Mucosa of descending colon (tissue), 3 donors: ENCODE measurements around the gene TMEM51. TPM values are rescaled to one million over a fixed set of nuclear protein-coding genes. Genes with fewer than 3 reads are reported as not detected.

Source experiments
- ATAC-seq: fragments of 200-7000 bp; cut with Tn5 transposase; one replicate; pipeline ENCODE4 v1.9.1; 2020; ENCODE audit warnings: mild to moderate bottlenecking, moderate library complexity
- DNase-seq, 3 donors: peaks; one replicate each; pipeline ENCODE4 v3.0.0-alpha.2; 2020
- H3K36me3 ChIP-seq: fragments of 200-600 bp; one replicate; pipeline ENCODE4 v1.8.0; 2021; ENCODE audit warnings: low read depth, mild to moderate bottlenecking
- H3K4me1 ChIP-seq: fragments of 200-600 bp; one replicate; pipeline ENCODE4 v1.8.0; 2021; ENCODE audit warnings: low read depth, mild to moderate bottlenecking
- H3K4me3 ChIP-seq: fragments of 200-600 bp; one replicate; pipeline ENCODE4 v1.8.0; 2021; ENCODE audit warnings: mild to moderate bottlenecking
- H3K9me3 ChIP-seq: fragments of 200-600 bp; one replicate; pipeline ENCODE4 v1.8.0; 2021; ENCODE audit warnings: mild to moderate bottlenecking
- CTCF ChIP-seq: fragments of 200-600 bp; IDR thresholded peaks from one replicate; pipeline ENCODE4 v1.8.0; 2022; ENCODE audit warnings: antibody characterized with exemption, mild to moderate bottlenecking
- intact Hi-C, 2 donors: fragments of 100-400 bp; cut with DNase I in 1 of 2; cut with micrococcal nuclease in 1 of 2; formaldehyde crosslinking; loops; one replicate each; pipeline versions ENCODE4 v1.11.0 to v1.11.1; 2022; cut with DNase I, micrococcal nuclease
- total RNA-seq, 3 donors: library from RNA; stranded (reverse); fragmentation: NEBNext Ultra II Directional in 2 of 3; extraction: Animal tissue kit (Norgen Biotek cat#: 25700) in 2 of 3; gene quantifications; one replicate each; pipeline versions ENCODE4 v1.2.1 to v1.2.4, GENCODE V29; 2021 to 2023
- donor health status: DM: no; HTN: no; CAD: no; lungs with moderate emphysema.
- donor health status: DM: no; HTN: no; CAD: no.
- donor health status: DM: no; HTN: yes; CAD: no.

Gene TMEM51
- total RNA-seq, 3 donors from 2014 or later: 19.1 to 31.8 (median 26.6) TPM

- H3K4me1 ChIP-seq: peaks cover 15% of the 10 kb centered on the region
These were observed 5.6 kb downstream of the TMEM51 start for GRCh38 chr1:15159166-15159555.

GRCh38 chr1:15160626-15161025 lies 7.1 kb downstream of the TMEM51 start:
- Histone ChIP-seq H3K9me3 (no peaks in the 10 kb centered on the region), H3K4me1 (peaks cover 11% of the 10 kb centered on the region), H3K4me3 (no peak overlapping the region), H3K36me3 (no peaks in the 10 kb centered on the region)
- ATAC-seq (no peak), DNase-seq (no peak)
- intact Hi-C loops: no loop called here
- no peak for TF ChIP-seq CTCF

More at GRCh38 chr1:15159166-15159555, 5.6 kb downstream of the TMEM51 start:
- no peak for TF ChIP-seq CTCF
- no peak overlapping the region for H3K4me3 ChIP-seq
- ATAC-seq: no peak
- no peaks in the 10 kb centered on the region for H3K36me3 ChIP-seq
- no peak for DNase-seq
- no peaks in the 10 kb centered on the region for H3K9me3 ChIP-seq
- intact Hi-C loops: loop anchor here in 1 of 2 donors (10.0 kb wide), 1 partner anchor 56 kb away; no protein-coding TSS in a partner anchor

- Histone ChIP-seq H3K4me3 (no peak overlapping the region), H3K9me3 (no peaks in the 10 kb centered on the region), H3K4me1 (peaks cover 6% of the 10 kb centered on the region), H3K36me3 (no peaks in the 10 kb centered on the region)
- DNase-seq (no peak), ATAC-seq (no peak)
- intact Hi-C loops: no loop called here
- no peak for TF ChIP-seq CTCF
These were observed 13.8 kb downstream of the TMEM51 start for GRCh38 chr1:15167386-15167785.

GRCh38 chr1:15168479-15168878 lies 14.9 kb downstream of the TMEM51 start:
- no peak overlapping the region for H3K4me3 ChIP-seq
- intact Hi-C loops: no loop called here
- no peaks in the 10 kb centered on the region for H3K9me3 ChIP-seq
- ATAC-seq (peak; percentile 86), DNase-seq (no peak)
- peaks cover 15% of the 10 kb centered on the region for H3K4me1 ChIP-seq
- no peak for TF ChIP-seq CTCF
- H3K36me3 ChIP-seq: no peaks in the 10 kb centered on the region

- intact Hi-C loops: no loop called here
- DNase-seq (no peak), ATAC-seq (no peak)
- Histone ChIP-seq H3K4me3 (no peak overlapping the region), H3K36me3 (no peaks in the 10 kb centered on the region), H3K9me3 (no peaks in the 10 kb centered on the region), H3K4me1 (peaks cover 19% of the 10 kb centered on the region)
- TF ChIP-seq CTCF: no peak
These were observed 16.5 kb downstream of the TMEM51 start for GRCh38 chr1:15170071-15170470.

- peaks cover 19% of the 10 kb centered on the region for H3K4me1 ChIP-seq
- ATAC-seq: no peak
- intact Hi-C loops: no loop called here
These were observed 17.8 kb downstream of the TMEM51 start for GRCh38 chr1:15171271-15171908.

More at GRCh38 chr1:15171271-15171908, 17.8 kb downstream of the TMEM51 start:
- Histone ChIP-seq H3K9me3 (no peaks in the 10 kb centered on the region), H3K4me3 (no peak overlapping the region), H3K36me3 (no peaks in the 10 kb centered on the region)
- no peak for TF ChIP-seq CTCF
- DNase-seq: no peak
